Activated CD8-positive, alpha-beta memory T cell treated with anti-CD3 and anti-CD28 coated beads for 36 hours (primary cell): ENCODE measurements around the gene PIK3C3. TPM values are rescaled to one million over a fixed set of nuclear protein-coding genes. Genes with fewer than 3 reads are reported as not detected.

Source experiments
- CTCF ChIA-PET: fragments of 350-600 bp; sonication (Branson Sonifier 250); formaldehyde crosslinking; loops from one replicate; lab custom pipeline; 2021; ENCODE audit warnings: antibody characterized with exemption; lab: Charles Lee
- POLR2A ChIA-PET: fragments of 350-600 bp; sonication (Branson Sonifier 250); formaldehyde crosslinking; loops from one replicate; lab custom pipeline; 2021; ENCODE audit warnings: antibody characterized with exemption; lab: Charles Lee
- total RNA-seq, 2 experiments: library from RNA; stranded (reverse); gene quantifications; one replicate each; pipeline ENCODE4 v1.2.3, GENCODE V29; 2021

Gene PIK3C3
- total RNA-seq, result 10 to 100 TPM; 57.9 to 59.4 TPM

GRCh38 chr18:41954827-41955613 is at the start of gene PIK3C3:
TSS of gene PIK3C3 (plus strand) at chr18:41955234. CDS start at chr18:41955292, 58 bp downstream.
- ChIA-PET CTCF (interaction anchor here (1.3 kb wide), 1 partner anchor 69 kb away, joined by 4 read pairs; no protein-coding TSS in a partner anchor), POLR2A (interaction anchor here (0.6 kb wide), 1 partner anchor 59 kb away, joined by 3 read pairs; no protein-coding TSS in a partner anchor)

- POLR2A ChIA-PET, result no interaction called here
- CTCF ChIA-PET, result no interaction called here
Measured at GRCh38 chr18:41905786-41906527, 49.1 kb upstream of the PIK3C3 start.

- ChIA-PET CTCF (no interaction called here), POLR2A (no interaction called here)
Measured at GRCh38 chr18:41906528-41907146, 48.4 kb upstream of the PIK3C3 start.

DNA sequence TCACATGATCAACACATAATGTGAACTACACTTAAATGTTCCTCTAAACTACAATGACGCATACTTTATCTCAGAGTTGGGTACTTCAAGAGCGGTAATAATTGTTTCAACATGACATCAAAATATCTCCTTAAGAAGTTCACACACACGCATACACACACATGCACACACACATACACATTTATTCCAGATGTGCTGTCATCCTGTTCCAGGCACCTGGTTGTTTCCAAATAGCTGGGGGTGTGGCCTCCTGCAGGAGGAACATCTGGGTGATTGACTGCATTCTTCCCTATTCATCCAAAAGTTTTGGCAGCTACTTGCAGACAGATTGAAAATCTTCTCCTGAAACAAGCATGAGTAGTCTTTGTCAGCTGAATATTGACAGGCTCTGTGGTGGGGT is 37.9 kb upstream of the PIK3C3 start:
- POLR2A ChIA-PET, result no interaction called here
- CTCF ChIA-PET, result no interaction called here

- ChIA-PET POLR2A (no interaction called here), CTCF (no interaction called here)
Measured at GRCh38 chr18:41921770-41922169, 33.3 kb upstream of the PIK3C3 start.

DNA sequence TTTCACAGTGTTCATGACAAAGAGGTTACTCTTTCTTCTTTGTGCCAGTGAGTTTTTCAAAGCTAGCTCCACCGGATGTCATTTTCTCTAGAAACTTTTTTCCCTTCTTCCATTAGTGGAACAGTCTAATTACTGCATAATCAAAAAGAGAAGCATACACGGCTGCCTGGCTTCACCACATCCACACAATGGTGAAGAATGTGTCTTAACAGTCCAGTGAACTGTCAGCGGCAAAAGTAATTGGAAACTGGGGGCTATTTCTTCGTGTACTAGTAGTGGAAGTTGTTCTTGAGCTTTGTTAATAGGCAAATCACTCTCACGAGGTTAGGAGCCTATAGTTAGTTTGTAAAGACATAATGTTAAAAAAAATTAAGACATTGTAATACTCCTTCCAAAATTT is 32.9 kb upstream of the PIK3C3 start:
- CTCF ChIA-PET, result no interaction called here
- POLR2A ChIA-PET, result no interaction called here

- ChIA-PET CTCF (no interaction called here), POLR2A (no interaction called here)
Measured at GRCh38 chr18:41922841-41923240, 32.2 kb upstream of the PIK3C3 start.

DNA sequence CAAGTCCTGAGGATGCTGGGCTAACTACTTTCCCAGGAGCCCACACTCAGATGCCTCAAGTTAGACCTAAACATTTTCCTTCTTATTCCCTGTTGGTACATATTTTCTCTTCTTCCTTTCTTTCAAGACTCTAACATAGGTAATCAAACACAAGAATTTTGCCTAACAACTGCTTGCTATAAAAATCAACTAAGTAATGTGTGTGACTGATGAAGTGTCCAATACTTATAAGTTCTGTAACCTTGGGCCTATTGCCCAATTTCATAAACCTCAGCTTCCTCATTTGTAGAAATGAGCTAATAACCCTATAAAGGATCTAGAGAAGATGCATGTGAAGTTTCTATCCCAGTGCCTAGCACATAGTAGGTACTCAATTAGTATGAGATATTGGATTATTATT is 31.6 kb upstream of the PIK3C3 start:
- POLR2A ChIA-PET, result no interaction called here
- CTCF ChIA-PET, result no interaction called here

DNA sequence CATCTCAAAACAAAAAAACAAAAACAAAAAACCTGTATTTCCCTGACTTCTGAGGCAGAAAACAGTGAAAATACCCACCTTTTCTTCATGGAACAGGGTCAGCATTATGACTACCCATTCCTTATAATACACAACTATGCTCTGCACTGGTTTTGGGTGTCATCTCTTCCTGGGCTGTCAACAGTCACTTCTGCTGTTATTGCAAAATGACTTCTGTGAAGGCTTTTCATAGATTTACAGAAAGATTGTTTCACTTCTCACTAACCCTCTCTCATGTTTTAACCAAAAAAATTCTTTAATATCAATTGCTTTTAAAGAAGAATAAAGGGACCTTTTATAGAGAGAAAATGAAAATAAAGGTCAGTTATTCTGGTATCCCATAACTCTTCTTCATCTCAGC is 26.5 kb upstream of the PIK3C3 start:
- ChIA-PET CTCF (no interaction called here), POLR2A (no interaction called here)

DNA sequence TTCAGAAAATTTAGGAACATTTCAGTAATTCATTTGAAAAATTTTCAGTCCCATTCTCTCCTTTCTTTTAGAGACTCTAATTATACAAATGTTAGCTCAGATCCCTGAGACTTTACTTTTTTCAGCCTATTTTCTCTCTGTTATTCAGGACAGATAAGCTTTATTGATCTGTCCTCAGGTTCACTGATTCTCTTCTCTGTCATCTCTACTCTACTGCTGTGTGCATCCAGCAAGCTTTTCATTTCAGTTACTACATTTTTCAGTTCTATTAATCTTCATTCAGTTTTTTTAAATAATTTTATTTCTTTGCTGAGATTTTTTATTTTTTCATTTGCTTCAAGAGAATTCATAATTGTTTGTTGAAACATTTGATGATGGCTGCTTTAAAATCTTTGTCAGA is 22.1 kb upstream of the PIK3C3 start:
- ChIA-PET POLR2A (no interaction called here), CTCF (no interaction called here)

- POLR2A ChIA-PET, result no interaction called here
- CTCF ChIA-PET, result no interaction called here
Measured at GRCh38 chr18:41933778-41934177, 21.3 kb upstream of the PIK3C3 start.

DNA sequence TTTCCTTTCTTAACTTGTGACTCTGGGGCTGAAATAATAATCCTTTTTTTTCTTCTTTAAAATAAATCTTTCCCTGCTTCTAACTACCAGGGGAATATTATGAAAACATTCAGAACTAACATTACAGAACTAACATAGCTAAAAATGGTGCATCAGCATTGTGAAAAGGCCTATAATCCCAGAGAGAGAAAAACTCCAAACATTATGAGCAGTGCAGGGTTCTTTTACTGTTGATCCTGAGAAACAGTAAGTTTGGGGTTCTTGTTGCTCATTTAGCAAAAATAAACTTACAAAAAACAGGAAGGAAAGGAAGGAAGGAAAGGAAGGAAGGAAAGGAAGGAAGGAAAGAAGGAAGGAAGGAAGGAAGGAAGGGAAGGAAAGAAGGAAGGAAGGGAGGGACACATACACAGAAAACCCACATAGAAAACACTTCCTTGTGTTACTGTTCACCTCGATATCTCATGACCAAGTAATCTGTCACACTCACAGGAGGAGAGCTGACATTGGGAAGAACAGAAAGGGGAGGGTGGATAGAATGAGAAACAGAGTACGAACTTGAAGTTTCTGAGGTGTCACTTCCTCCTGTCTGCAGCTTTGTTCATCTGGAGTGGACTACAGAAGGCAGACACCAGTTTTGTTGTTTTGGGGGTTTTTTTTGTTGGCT is 18.4 kb upstream of the PIK3C3 start:
- ChIA-PET POLR2A (no interaction called here), CTCF (no interaction called here)

DNA sequence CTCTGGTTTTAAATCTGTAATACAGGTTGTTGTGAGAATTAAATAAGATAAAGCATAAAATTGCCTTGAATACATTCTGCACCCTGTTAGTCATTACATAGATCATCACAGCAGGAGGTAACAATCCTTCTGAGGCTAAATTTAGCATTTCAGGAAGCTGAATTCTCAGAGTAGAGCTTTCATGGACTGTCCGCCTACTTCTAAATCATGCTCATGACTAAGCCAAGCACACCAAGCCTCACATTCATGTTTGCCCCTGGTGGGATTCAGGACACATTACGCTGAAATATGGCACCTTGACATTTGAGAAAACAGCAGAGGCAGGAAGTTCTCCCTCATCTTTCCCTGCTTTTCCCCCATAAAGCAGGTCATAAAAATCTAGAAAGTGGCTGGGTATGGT is 16.6 kb upstream of the PIK3C3 start:
- ChIA-PET POLR2A (no interaction called here), CTCF (no interaction called here)

DNA sequence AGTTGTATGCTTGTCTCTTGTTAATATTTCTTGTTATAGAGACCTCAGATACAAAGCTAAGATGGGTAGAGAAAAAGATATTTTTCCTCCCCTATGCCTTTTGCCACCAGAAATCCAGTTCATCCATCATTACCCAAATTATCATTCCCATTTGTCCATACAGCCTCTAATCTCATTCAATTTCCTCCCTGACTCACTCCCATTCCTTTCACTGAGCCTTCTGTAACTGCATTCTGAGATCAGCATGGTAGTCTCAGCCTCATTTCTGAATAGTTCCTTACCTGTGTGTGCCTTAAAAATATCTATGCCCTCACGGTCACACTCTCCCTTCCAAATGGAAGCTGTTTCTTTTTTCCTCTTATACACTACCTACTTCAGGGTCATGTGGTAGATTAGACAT is 15.7 kb upstream of the PIK3C3 start:
- ChIA-PET POLR2A (no interaction called here), CTCF (interaction anchor here (0.6 kb wide), 1 partner anchor 17 kb away, joined by 7 read pairs; no protein-coding TSS in a partner anchor)

GRCh38 chr18:41940506-41941215 is 14.4 kb upstream of the PIK3C3 start:
- CTCF ChIA-PET, result no interaction called here
- POLR2A ChIA-PET, result interaction anchor here (0.6 kb wide), 1 partner anchor 83 kb away, joined by 3 read pairs; no protein-coding TSS in a partner anchor

DNA sequence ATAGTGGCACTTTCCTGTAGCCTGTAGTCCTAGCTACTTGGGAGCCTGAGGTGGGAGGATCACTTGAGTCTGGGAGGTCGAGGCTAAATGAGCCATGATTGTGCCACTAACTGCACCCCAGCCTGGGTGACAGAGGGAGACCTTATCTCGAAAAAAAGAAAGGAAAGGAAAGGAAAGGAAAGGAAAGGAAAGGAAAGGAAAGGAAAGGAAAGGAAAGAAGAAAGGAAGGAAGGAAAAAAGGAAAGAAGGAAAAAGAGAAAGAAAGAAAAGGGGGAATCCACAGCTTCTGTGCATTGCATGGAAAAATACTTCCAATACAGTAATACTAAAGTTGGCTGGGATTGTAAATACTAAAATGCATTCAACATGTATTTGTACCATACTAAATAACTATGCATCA is 12.8 kb upstream of the PIK3C3 start:
- CTCF ChIA-PET, result no interaction called here
- POLR2A ChIA-PET, result no interaction called here

DNA sequence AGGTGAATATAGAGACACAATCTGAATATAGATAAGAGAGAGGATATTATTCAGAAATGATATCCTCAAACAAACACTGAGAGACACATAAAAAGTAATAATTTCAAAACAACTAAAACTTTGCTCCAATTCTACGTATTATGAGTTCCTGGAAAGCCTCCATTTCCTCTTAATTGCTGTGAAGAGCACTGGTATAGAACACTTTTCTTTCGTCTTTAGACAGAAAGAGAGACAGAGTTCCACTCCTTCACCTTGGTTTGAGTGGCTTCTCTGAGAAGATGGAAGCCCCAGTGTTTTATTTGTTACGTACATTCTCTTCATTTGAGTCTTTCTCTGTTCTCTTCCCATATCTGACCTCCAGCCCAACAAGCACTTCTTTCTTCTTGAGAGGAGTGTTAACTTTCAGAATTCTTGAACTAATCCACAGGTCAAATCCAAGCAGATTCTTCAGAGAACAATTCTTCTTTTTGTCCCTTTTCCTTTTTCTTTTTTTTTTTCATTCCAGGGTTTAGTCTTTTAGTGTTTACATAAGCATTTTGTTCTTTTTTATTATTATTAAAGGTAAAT is 6.4 kb upstream of the PIK3C3 start:
- CTCF ChIA-PET, result no interaction called here
- POLR2A ChIA-PET, result no interaction called here

GRCh38 chr18:41949206-41949920 is 5.7 kb upstream of the PIK3C3 start:
- ChIA-PET POLR2A (no interaction called here), CTCF (no interaction called here)
